ENCODE data around the gene FOXA2.

The FOXA2 gene

DNA sequence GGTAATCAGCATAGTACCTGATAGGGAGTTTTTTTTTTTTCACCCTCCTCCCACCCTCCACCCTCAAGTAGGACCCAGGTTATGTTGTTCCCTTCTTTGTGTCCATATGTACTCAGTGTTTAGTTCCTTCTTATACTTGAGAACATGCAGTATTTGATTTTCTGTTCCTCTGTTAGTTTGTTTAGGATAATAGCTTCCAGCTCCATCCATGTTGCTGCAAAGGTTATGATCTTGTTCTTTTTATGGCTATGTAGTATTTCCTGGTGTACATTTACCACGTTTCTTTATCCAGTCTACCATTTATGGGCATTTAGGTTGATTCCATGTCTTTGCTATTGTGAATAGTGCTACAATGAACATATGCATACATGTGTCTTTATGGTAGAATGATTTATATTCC is 41.9 kb downstream of the FOXA2 start:
- in situ Hi-C loops (cut with MboI; ENCODE audit: low sequenced_read_pairs), result no loop called here

- in situ Hi-C loops (cut with MboI; ENCODE audit: low sequenced_read_pairs), result no loop called here
These were observed 43.5 kb downstream of the FOXA2 start for GRCh38 chr20:22540832-22541231.

DNA sequence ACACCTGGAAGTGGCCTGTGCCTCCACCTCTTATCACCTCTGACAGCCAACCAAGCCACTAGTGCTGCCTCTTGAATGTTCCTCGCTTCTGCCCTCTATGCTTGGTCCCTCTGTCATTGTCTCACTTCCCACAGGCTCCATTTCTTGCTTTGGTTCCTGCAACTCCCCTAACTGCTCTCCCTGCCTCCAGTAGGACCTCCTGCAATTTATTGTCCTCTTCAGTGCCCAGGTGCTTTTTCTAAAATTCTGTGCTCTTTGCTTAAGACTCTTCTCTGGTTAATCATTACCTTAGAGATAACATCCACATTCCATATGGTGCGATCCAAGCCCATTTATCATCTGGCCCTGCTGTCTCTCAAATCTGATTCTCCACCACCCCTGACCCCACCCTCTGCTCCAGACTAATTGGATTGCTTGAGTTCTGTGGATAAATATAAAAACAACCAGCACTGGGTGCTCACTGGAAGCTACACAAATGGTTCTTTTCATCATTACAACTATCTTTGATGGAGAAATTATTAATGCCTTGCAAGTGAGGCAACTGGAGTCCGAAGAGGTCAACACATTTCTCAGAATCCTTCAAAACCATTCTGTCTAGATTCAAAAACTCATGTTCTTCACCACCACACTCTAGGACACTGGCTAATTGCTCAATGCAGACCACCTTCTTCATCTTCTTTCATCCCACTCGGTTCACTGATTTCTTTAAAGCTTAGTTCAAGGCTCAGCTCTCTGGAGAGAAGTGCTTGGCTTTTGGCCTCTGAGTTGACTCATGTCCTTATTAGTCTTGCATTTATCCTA is 47.2 kb downstream of the FOXA2 start:
- in situ Hi-C loops (cut with MboI; ENCODE audit: low sequenced_read_pairs), result no loop called here

GRCh38 chr20:22536141-22536828 is 48.1 kb downstream of the FOXA2 start:
- in situ Hi-C loops (cut with MboI; ENCODE audit: low sequenced_read_pairs), result no loop called here

DNA sequence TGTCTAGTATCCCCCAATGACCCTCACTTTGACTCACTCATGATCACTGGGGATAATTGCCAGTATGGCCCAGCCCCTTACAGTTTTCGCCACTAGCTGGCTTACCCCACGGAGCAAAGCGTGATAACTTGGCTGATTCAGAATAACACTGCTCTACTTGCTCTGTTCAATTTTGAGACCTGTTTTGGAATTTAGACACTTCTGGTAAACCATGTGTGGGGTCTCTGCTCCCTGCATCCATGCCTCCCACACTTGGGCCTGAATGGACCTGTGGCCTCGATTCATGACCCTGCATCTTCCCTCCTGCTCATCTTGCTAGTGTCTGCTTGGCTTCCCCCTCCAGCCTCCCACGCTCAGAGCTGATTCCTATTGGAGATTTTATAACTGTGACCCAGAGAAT is 48.9 kb downstream of the FOXA2 start:
- in situ Hi-C loops (cut with MboI; ENCODE audit: low sequenced_read_pairs), result no loop called here

DNA sequence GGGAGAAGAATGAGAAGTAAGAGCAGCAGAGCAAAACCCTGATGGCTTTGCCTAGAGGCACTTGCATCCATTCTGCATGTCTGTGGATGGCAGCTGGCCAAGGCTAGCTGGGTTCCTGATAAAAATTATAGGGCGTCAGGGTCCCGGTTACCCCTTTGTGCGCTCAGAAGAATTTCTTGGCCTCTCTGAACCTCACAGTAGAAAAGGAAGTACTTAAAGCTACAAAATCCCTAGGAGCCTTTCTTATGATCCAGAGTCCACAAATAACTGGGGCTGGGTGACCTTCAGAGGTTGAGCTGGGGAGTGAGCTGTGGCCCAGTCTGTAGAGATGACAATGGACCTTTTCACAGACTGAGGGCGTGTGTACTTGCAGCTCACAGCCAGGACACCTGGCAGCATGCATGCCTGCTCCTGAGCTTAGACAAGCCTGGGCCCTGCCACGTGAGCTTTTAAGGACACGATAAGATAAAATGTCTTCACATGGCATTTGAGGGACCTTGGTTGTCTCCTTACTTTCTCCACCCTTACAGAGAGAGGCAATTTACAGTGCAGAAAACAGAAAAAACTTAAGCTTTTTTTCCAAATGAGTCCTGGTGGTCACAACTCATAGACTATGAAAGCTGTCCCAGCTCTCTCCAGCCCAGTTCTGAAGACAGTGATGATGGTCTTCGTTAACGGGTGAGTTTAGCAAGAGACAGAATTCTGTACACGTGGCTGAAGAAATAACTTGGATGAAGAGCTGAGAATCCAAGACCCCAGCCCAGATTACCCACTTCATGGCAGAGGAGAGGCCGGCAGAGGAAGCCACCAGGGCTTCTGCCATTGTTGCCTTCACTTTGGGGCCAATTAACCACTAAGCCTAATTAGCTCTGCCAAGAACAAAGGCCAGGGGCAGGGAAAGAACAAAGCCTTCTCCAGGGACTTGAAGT is 50.3 kb downstream of the FOXA2 start:
- in situ Hi-C loops (cut with MboI; ENCODE audit: low sequenced_read_pairs), result no loop called here

DNA sequence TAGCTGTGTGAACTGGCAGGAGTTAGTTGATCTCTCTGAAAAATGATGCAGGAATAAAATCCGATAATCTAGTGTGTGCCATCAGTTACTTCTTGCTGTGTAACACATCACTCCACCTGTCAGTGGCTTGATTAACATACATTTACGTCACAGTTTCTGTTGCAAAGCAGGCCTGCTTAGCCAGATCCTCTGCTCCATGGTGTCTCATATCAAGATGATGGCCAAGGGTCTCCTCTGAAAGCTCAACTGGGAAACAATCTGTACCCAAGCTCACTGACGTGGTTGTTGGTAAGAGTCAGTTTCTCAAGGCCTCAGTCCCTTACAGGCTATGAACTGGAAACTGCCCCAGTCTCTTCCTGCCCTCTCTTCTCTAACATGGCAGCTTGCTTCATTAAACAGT is 51.8 kb downstream of the FOXA2 start:
- in situ Hi-C loops (cut with MboI; ENCODE audit: low sequenced_read_pairs), result no loop called here

- in situ Hi-C loops (cut with MboI; ENCODE audit: low sequenced_read_pairs), result no loop called here
These were observed 52.6 kb downstream of the FOXA2 start for GRCh38 chr20:22531756-22532155.

- in situ Hi-C loops (cut with MboI; ENCODE audit: low sequenced_read_pairs), result no loop called here
These were observed 53.2 kb downstream of the FOXA2 start for GRCh38 chr20:22531056-22531615.

All from HL-60/S4 treated with phorbol 12-myristate 13-acetate at 8.2 ng/mL for 4 days and 3 days (cell line).